KMS-11 (cell line): ENCODE measurements around the gene NPEPL1.

Experiments
- H2AFZ ChIP-seq: fragments of 200-600 bp; sonication (generic); 2 replicates; pipeline ENCODE4 v1.6.1; 2016; ENCODE audit warnings: antibody characterized with exemption, mixed run types, low read depth
- H3K27ac ChIP-seq: fragments of 200-600 bp; sonication (generic); 2 replicates; pipeline ENCODE4 v1.6.1; 2016; ENCODE audit warnings: mild to moderate bottlenecking, mixed run types
- H3K27me3 ChIP-seq: fragments of 200-600 bp; sonication (generic); 2 replicates; pipeline ENCODE4 v1.6.1; 2017; ENCODE audit warnings: mild to moderate bottlenecking, low read depth, mixed run types, moderate library complexity; ENCODE audit not compliant: insufficient read depth
- H3K36me3 ChIP-seq: fragments of 200-600 bp; sonication (generic); 2 replicates; pipeline ENCODE4 v1.6.1; 2017; ENCODE audit warnings: mild to moderate bottlenecking, mixed run types; ENCODE audit not compliant: insufficient read depth
- H3K4me1 ChIP-seq: fragments of 200-600 bp; sonication (generic); 2 replicates; pipeline ENCODE4 v1.6.1; 2016; ENCODE audit warnings: mild to moderate bottlenecking, low read depth, mixed run types; ENCODE audit not compliant: poor library complexity, severe bottlenecking
- H3K4me2 ChIP-seq: fragments of 200-600 bp; sonication (generic); 2 replicates; pipeline ENCODE4 v1.7.0; 2016; ENCODE audit warnings: mild to moderate bottlenecking, mixed run types
- H3K4me3 ChIP-seq: fragments of 200-600 bp; sonication (generic); IDR thresholded peaks from 2 replicates; pipeline ENCODE4 v1.6.1; 2017; ENCODE audit warnings: low read depth, low read length, mixed read lengths; ENCODE audit not compliant: insufficient read depth
- H3K79me2 ChIP-seq: fragments of 200-600 bp; sonication (generic); 2 replicates; pipeline ENCODE4 v1.6.1; 2016; ENCODE audit warnings: low read depth, mixed run types; ENCODE audit not compliant: insufficient read depth
- H3K9ac ChIP-seq: fragments of 200-600 bp; sonication (generic); 2 replicates; pipeline ENCODE4 v1.6.1; 2016; ENCODE audit warnings: mild to moderate bottlenecking, mixed run types
- H4K20me1 ChIP-seq: fragments of 200-600 bp; sonication (generic); 2 replicates; pipeline ENCODE4 v1.6.1; 2016; ENCODE audit warnings: mild to moderate bottlenecking, mixed run types; ENCODE audit not compliant: insufficient read depth
- CTCF ChIP-seq: fragments of 200-600 bp; sonication (generic); conservative IDR thresholded peaks from 2 replicates; pipeline ENCODE4 v1.6.1; 2017; ENCODE audit warnings: low read depth, mild to moderate bottlenecking, antibody characterized with exemption, low read length, moderate library complexity, mixed read lengths

The NPEPL1 gene

GRCh38 chr20:58759947-58760346 is 67.3 kb downstream of the NPEPL1 start:
- peaks cover 56% of the 10 kb centered on the region for H3K27me3 ChIP-seq
- H3K4me3 ChIP-seq = no peak overlapping the region
- H2AFZ ChIP-seq = no peak overlapping the region
- no peaks in the 10 kb centered on the region for H3K36me3 ChIP-seq
- H4K20me1 ChIP-seq = no peaks in the 10 kb centered on the region
- H3K4me2 ChIP-seq = no peak overlapping the region
- TF ChIP-seq CTCF = no peak
- H3K79me2 ChIP-seq = no peaks in the 10 kb centered on the region
- no peak overlapping the region for H3K9ac ChIP-seq
- no peaks in the 10 kb centered on the region for H3K4me1 ChIP-seq
- no peak overlapping the region for H3K27ac ChIP-seq

GRCh38 chr20:58760856-58761255 is 68.3 kb downstream of the NPEPL1 start:
- Histone ChIP-seq H3K79me2 (no peaks in the 10 kb centered on the region), H3K4me3 (no peak overlapping the region), H3K4me1 (no peaks in the 10 kb centered on the region), H3K36me3 (no peaks in the 10 kb centered on the region), H2AFZ (no peak overlapping the region), H3K4me2 (no peak overlapping the region), H3K9ac (no peak overlapping the region), H3K27me3 (peaks cover 57% of the 10 kb centered on the region), H3K27ac (no peak overlapping the region), H4K20me1 (no peaks in the 10 kb centered on the region)
- no peak for TF ChIP-seq CTCF

GRCh38 chr20:58762120-58762519 is 69.5 kb downstream of the NPEPL1 start:
- H3K79me2 ChIP-seq = no peaks in the 10 kb centered on the region
- H3K27ac ChIP-seq = no peak overlapping the region
- H3K4me3 ChIP-seq = no peak overlapping the region
- no peaks in the 10 kb centered on the region for H3K4me1 ChIP-seq
- no peaks in the 10 kb centered on the region for H4K20me1 ChIP-seq
- no peak overlapping the region for H3K9ac ChIP-seq
- no peak overlapping the region for H2AFZ ChIP-seq
- H3K27me3 ChIP-seq = peaks cover 55% of the 10 kb centered on the region; the same call in 1 of the 2 replicates
- no peak overlapping the region for H3K4me2 ChIP-seq
- no peak for TF ChIP-seq CTCF
- H3K36me3 ChIP-seq = no peaks in the 10 kb centered on the region

- Histone ChIP-seq H3K9ac (no peak overlapping the region), H3K4me3 (no peak overlapping the region), H4K20me1 (no peaks in the 10 kb centered on the region), H2AFZ (no peak overlapping the region), H3K27ac (no peak overlapping the region), H3K4me1 (no peaks in the 10 kb centered on the region), H3K27me3 (peaks cover 55% of the 10 kb centered on the region; the same call in 1 of the 2 replicates), H3K4me2 (no peak overlapping the region), H3K79me2 (no peaks in the 10 kb centered on the region), H3K36me3 (no peaks in the 10 kb centered on the region)
- no peak for TF ChIP-seq CTCF
Observed at GRCh38 chr20:58763076-58763475, 70.5 kb downstream of the NPEPL1 start.
